A549 (cell line): ENCODE data around the gene NAV3. TPM values are rescaled to one million over a fixed set of nuclear protein-coding genes. Genes with fewer than 3 reads are reported as not detected.

Experiments used
- ATAC-seq, 2 experiments: fragments of 200-7000 bp in 1 of 2; fragments of >200 bp in 1 of 2; cut with Nextera tagmentation in 1 of 2; cut with Tn5 transposase in 1 of 2; 3 replicates each; pipeline versions ENCODE4 v1.8.0 to v1.9.1; 2018 to 2020; ENCODE audit warnings: mild to moderate bottlenecking in 1 of 2, moderate library complexity in 1 of 2
- CTCF ChIA-PET: fragments of 300-600 bp; sonication (Branson Sonifier 250); formaldehyde crosslinking; extraction: SDS; loops from one replicate; lab custom pipeline; 2021; ENCODE audit warnings: antibody characterized with exemption, inconsistent platforms; lab: Yijun Ruan, JAX
- POLR2A ChIA-PET: fragments of 350-600 bp; formaldehyde crosslinking; extraction: SDS; loops from one replicate; lab custom pipeline; 2021; ENCODE audit warnings: antibody characterized with exemption, inconsistent platforms; lab: Yijun Ruan, JAX
- DNase-seq, 2 experiments: peaks; one replicate each; pipeline versions ENCODE4 v3.0.0 to v3.0.0-alpha.2; 2011 to 2016; ENCODE audit warnings: low read depth in 1 of 2, low spot score in 1 of 2
- FAIRE-seq: peaks from 2 replicates; lab custom pipeline; 2011; peaks lifted over from hg19 to GRCh38; lab: Jason Lieb, UNC
- H3K27ac ChIP-seq, 2 experiments: fragments of >200 bp; sonication (Bioruptor Twin); formaldehyde crosslinking; 3 replicates each; pipeline ENCODE4 v1.5.1; 2016 to 2017
- H3K4me1 ChIP-seq: fragments of >200 bp; sonication (Bioruptor Twin); formaldehyde crosslinking; 3 replicates; pipeline ENCODE4 v1.6.1; 2016
- H3K4me2 ChIP-seq: fragments of >200 bp; sonication (Bioruptor Twin); formaldehyde crosslinking; 3 replicates; pipeline ENCODE4 v1.6.1; 2016
- H3K4me3 ChIP-seq: fragments of >200 bp; sonication (Bioruptor Twin); formaldehyde crosslinking; 3 replicates; pipeline ENCODE4 v1.5.1; 2016
- H3K9me3 ChIP-seq: fragments of >200 bp; sonication (Bioruptor Twin); formaldehyde crosslinking; 3 replicates; pipeline ENCODE4 v1.6.1; 2016
- CBX2 ChIP-seq: fragments of 200-600 bp; sonication (generic); IDR thresholded peaks from 2 replicates; pipeline ENCODE4 v1.6.1; 2016; ENCODE audit warnings: low read depth, mild to moderate bottlenecking, borderline replicate concordance
- CBX8 ChIP-seq: fragments of 200-600 bp; sonication (generic); IDR thresholded peaks from 2 replicates; pipeline ENCODE4 v1.6.1; 2016
- CHD2 ChIP-seq: fragments of 150-350 bp; IDR thresholded peaks from 2 replicates; pipeline ENCODE4 v1.6.1; 2014; ENCODE audit warnings: low read length; ENCODE audit not compliant: partially characterized antibody
- CHD4 ChIP-seq: fragments of 200-600 bp; sonication (generic); IDR thresholded peaks from 2 replicates; pipeline ENCODE4 v1.6.1; 2016; ENCODE audit warnings: antibody characterized with exemption, mild to moderate bottlenecking, borderline replicate concordance
- CTCF ChIP-seq: fragments of >200 bp; sonication (Bioruptor Twin); formaldehyde crosslinking; IDR thresholded peaks from 3 replicates; pipeline ENCODE4 v1.5.1; 2016
- ELK1 ChIP-seq: fragments of 150-350 bp; IDR thresholded peaks from 2 replicates; pipeline ENCODE4 v1.6.1; 2014; ENCODE audit warnings: low read depth, mild to moderate bottlenecking, low read length
- EP300 ChIP-seq, 2 experiments: fragments of >200 bp; sonication (Bioruptor Twin); formaldehyde crosslinking; IDR thresholded peaks; 2 replicates in 1 of 2; 3 replicates in 1 of 2; pipeline ENCODE4 v1.6.1; 2016 to 2017
- FOSB ChIP-seq: fragments of 250-450 bp; sonication (Bioruptor Pico); IDR thresholded peaks from 2 replicates; pipeline ENCODE4 v1.5.0; 2020; ENCODE audit warnings: mild to moderate bottlenecking, moderate library complexity
- HDAC2 ChIP-seq: fragments of 200-600 bp; sonication (generic); IDR thresholded peaks from 2 replicates; pipeline ENCODE4 v1.6.1; 2016
- JUNB ChIP-seq: fragments of >200 bp; sonication (Bioruptor Twin); formaldehyde crosslinking; IDR thresholded peaks from 2 replicates; pipeline ENCODE4 v1.6.1; 2016
- KDM1A ChIP-seq: fragments of 200-600 bp; sonication (generic); IDR thresholded peaks from 2 replicates; pipeline ENCODE4 v1.6.1; 2016; ENCODE audit warnings: low read depth, mild to moderate bottlenecking
- NPAS2 ChIP-seq: fragments of 250-450 bp; sonication (Bioruptor Pico); IDR thresholded peaks from 2 replicates; pipeline ENCODE4 v1.8.0; 2022; ENCODE audit warnings: mild to moderate bottlenecking, moderate library complexity, borderline replicate concordance
- POLR2A ChIP-seq: IDR thresholded peaks from 2 replicates; pipeline ENCODE4 v1.6.1; 2012; ENCODE audit warnings: mild to moderate bottlenecking, low read length
- RAD21 ChIP-seq, 2 experiments: fragments of >200 bp in 1 of 2; sonication (Bioruptor Twin) in 1 of 2; formaldehyde crosslinking in 1 of 2; IDR thresholded peaks in 1 of 2; conservative IDR thresholded peaks in 1 of 2; 2 replicates in 1 of 2; 3 replicates in 1 of 2; pipeline ENCODE4 v1.6.1; 2012 to 2018; ENCODE audit warnings: inconsistent platforms in 1 of 2
- RARB ChIP-seq: fragments of 250-450 bp; sonication (Bioruptor Pico); IDR thresholded peaks from 2 replicates; pipeline ENCODE4 v1.8.0; 2021; ENCODE audit warnings: mild to moderate bottlenecking, moderate library complexity
- REST ChIP-seq: fragments of 200-600 bp; sonication (generic); IDR thresholded peaks from 2 replicates; pipeline ENCODE4 v1.6.1; 2016; ENCODE audit warnings: antibody characterized with exemption, mild to moderate bottlenecking, moderate library complexity
- RFX5 ChIP-seq: fragments of 450-650 bp; IDR thresholded peaks from 2 replicates; pipeline ENCODE4 v1.7.1; 2014; ENCODE audit warnings: antibody characterized with exemption, mild to moderate bottlenecking, moderate library complexity
- RNF2 ChIP-seq: fragments of 200-600 bp; sonication (generic); IDR thresholded peaks from 2 replicates; pipeline ENCODE4 v1.6.1; 2016; ENCODE audit warnings: low read depth, mild to moderate bottlenecking, antibody characterized with exemption, moderate library complexity, borderline replicate concordance
- SMC3 ChIP-seq: fragments of >200 bp; sonication (Bioruptor Twin); formaldehyde crosslinking; IDR thresholded peaks from 3 replicates; pipeline ENCODE4 v1.6.1; 2018; ENCODE audit warnings: inconsistent platforms
- TFCP2L1 ChIP-seq: fragments of 250-450 bp; sonication (Bioruptor Pico); IDR thresholded peaks from 2 replicates; pipeline ENCODE4 v1.5.0; 2021; ENCODE audit warnings: mild to moderate bottlenecking
- TP53 ChIP-seq: fragments of 250-450 bp; sonication (Bioruptor Pico); IDR thresholded peaks from 2 replicates; pipeline ENCODE4 v1.5.0; 2021; ENCODE audit warnings: mild to moderate bottlenecking, moderate library complexity
- ZFP36 ChIP-seq: fragments of 450-650 bp; IDR thresholded peaks from 2 replicates; pipeline ENCODE4 v1.6.1; 2014; ENCODE audit warnings: borderline replicate concordance; ENCODE audit not compliant: partially characterized antibody
- ZNF302 ChIP-seq: fragments of 250-450 bp; sonication (Bioruptor Pico); IDR thresholded peaks from 2 replicates; pipeline ENCODE4 v1.9.0; 2021; ENCODE audit warnings: inconsistent platforms, mild to moderate bottlenecking, moderate library complexity
- WGBS: methylation state at CpG from one replicate; pipeline ENCODE4 v1.1.6; 2017; ENCODE audit errors: missing lambda C conversion rate; 5-methylcytosine and 5-hydroxymethylcytosine counted together
- polyA plus RNA-seq, 4 experiments: library from polyadenylated mRNA; depleted of rRNA in 3 of 4; stranded (reverse); fragments of >200 nt; fragmentation: RNase III in 1 of 4; extraction: RNeasy Plus Mini Kit Qiagen cat#74134 plus additional on column Dnase treatment in 1 of 4; gene quantifications; 2 replicates in 3 of 4; 3 replicates in 1 of 4; pipeline ENCODE4 v1.2.3, GENCODE V29; 2011 to 2017

Gene NAV3
- polyA plus RNA-seq, 2 of the 4 experiments (the other 2 are of a cell fraction): 8.6 to 9.7 TPM

GRCh38 chr12:78143717-78144116, 313.0 kb downstream of the NAV3 start (continued):
- no peak for TF ChIP-seq CBX8
- TF ChIP-seq, all 56 proteins: peak for 0

GRCh38 chr12:78145398-78145797, 314.7 kb downstream of the NAV3 start:
- 44% methylated on average over 2 of the region's 2 CpGs for WGBS
- Histone ChIP-seq H3K9me3 (no peaks in the 10 kb centered on the region), H3K27ac (no peak overlapping the region), H3K4me2 (no peak overlapping the region), H3K4me1 (no peaks in the 10 kb centered on the region), H3K4me3 (no peak overlapping the region)
- POLR2A ChIA-PET: no interaction called here
- DNase-seq: no peak
- TF ChIP-seq TP53 (CRISPR knock-in tag): no peak
- CTCF ChIA-PET: interaction anchor here (1.2 kb wide), 1 partner anchor 1030 kb away, joined by 3 read pairs; no protein-coding TSS in a partner anchor
- FAIRE-seq: no peak
- ATAC-seq: no peak

GRCh38 chr12:78146365-78146772, 315.7 kb downstream of the NAV3 start:
- CTCF ChIA-PET: interaction anchor here (0.9 to 1.3 kb wide), 4 partner anchors 28 to 1227 kb away, joined by 3 to 4 read pairs (median 3); no protein-coding TSS in a partner anchor
- peak; percentile 46 for FAIRE-seq
- H3K4me2 ChIP-seq: no peak overlapping the region
- no peak overlapping the region for H3K4me3 ChIP-seq
- DNase-seq: peak in 1 of 2 experiments; percentile 51
- TF ChIP-seq RAD21 (conservative IDR thresholded peaks at IDR 0.05 in 1 of 2, IDR thresholded peaks at IDR 0.05 in 1 of 2) (peak; percentile 74 to 75), RNF2 (no peak), POLR2A (no peak), FOSB (CRISPR knock-in tag) (no peak), TP53 (CRISPR knock-in tag) (no peak), CHD2 (no peak), HDAC2 (no peak), RARB (CRISPR knock-in tag) (no peak), REST (no peak), CTCF (peak; percentile 82), ELK1 (no peak), SMC3 (peak; percentile 55), EP300 (IDR thresholded peaks at IDR 0.05) (no peak)
- H3K9me3 ChIP-seq: no peaks in the 10 kb centered on the region
- POLR2A ChIA-PET: no interaction called here
- ATAC-seq: peak in 1 of 2 experiments; percentile 68; a peak in 3 of 6 replicates
- H3K27ac ChIP-seq: no peak overlapping the region
- H3K4me1 ChIP-seq: no peaks in the 10 kb centered on the region

GRCh38 chr12:78149459-78149858, 318.8 kb downstream of the NAV3 start:
- FAIRE-seq (no peak), ATAC-seq (no peak), DNase-seq (no peak)
- ChIA-PET CTCF (no interaction called here), POLR2A (no interaction called here)
- H3K27ac ChIP-seq: no peak overlapping the region
- H3K4me3 ChIP-seq: no peak overlapping the region
- H3K9me3 ChIP-seq: no peaks in the 10 kb centered on the region
- no peaks in the 10 kb centered on the region for H3K4me1 ChIP-seq
- 95% methylated on average over 2 of the region's 2 CpGs for WGBS
- H3K4me2 ChIP-seq: no peak overlapping the region
- TF ChIP-seq JUNB: no peak
- TF ChIP-seq CBX2: no peak
- TF ChIP-seq KDM1A: no peak
- no peak for TF ChIP-seq NPAS2 (CRISPR knock-in tag)
- TF ChIP-seq RFX5: no peak
- no peak for TF ChIP-seq TFCP2L1 (CRISPR knock-in tag)
- TF ChIP-seq REST: no peak
- no peak for TF ChIP-seq ZFP36
- no peak for TF ChIP-seq CHD4
- no peak for TF ChIP-seq ZNF302 (CRISPR knock-in tag)
